22Rv1 (cell line): ENCODE data around the gene OR10A3.

Experiments used
- CTCF ChIP-seq: fragments of 450-650 bp; IDR thresholded peaks from 2 replicates; pipeline ENCODE4 v1.5.1; 2017; ENCODE audit warnings: mild to moderate bottlenecking
- ZFX ChIP-seq: fragments of 450-650 bp; IDR thresholded peaks from 2 replicates; pipeline ENCODE4 v1.6.1; 2017; ENCODE audit warnings: antibody characterized with exemption, borderline replicate concordance

GRCh38 chr11:7900686-7901085, 40.8 kb downstream of the OR10A3 start:
- TF ChIP-seq CTCF (no peak), ZFX (no peak)
